ENCODE data around the gene TPH1.
"Not testable (repeated sequence)": the region's sequence is repeated elsewhere in the genome, so short reads cannot be mapped to it uniquely, and the experiment has no call there.

TPH1 gene

GRCh38 chr11:18016789-18017188, 29.3 kb downstream of the TPH1 start:
- no peak for DNase-seq

GRCh38 chr11:18014876-18015275, 31.2 kb downstream of the TPH1 start:
- DNase-seq: no peak

GRCh38 chr11:18013790-18014507, 32.1 kb downstream of the TPH1 start:
- peak in 1 of 2 experiments; percentile 12 for DNase-seq

- DNase-seq: peak; percentile 76 to 82
Observed at GRCh38 chr11:18012906-18013781, 32.9 kb downstream of the TPH1 start, which contains the start of gene SERGEF. Gene SERGEF, minus strand, starts transcription at chr11:18013047. Its CDS starts 37 bp downstream, at chr11:18013010.

GRCh38 chr11:18012122-18012905, 33.8 kb downstream of the TPH1 start:
- no peak for DNase-seq

GRCh38 chr11:18011633-18012032, 34.4 kb downstream of the TPH1 start:
- DNase-seq: no peak

GRCh38 chr11:18010977-18011586, 35.0 kb downstream of the TPH1 start:
- DNase-seq: no peak

- peak in 1 of 2 experiments; percentile 14 for DNase-seq
Observed at GRCh38 chr11:18010121-18010670, 35.9 kb downstream of the TPH1 start.

- no peak for DNase-seq
Observed at GRCh38 chr11:18005376-18006129, 40.5 kb downstream of the TPH1 start.

- no peak for DNase-seq
Observed at GRCh38 chr11:18001191-18001590, 44.9 kb downstream of the TPH1 start.

- no peak for DNase-seq
Observed at GRCh38 chr11:18000760-18001159, 45.3 kb downstream of the TPH1 start.

GRCh38 chr11:18000128-18000527, 45.9 kb downstream of the TPH1 start:
- DNase-seq: not testable (repeated sequence)
